Astrocyte (in vitro differentiated cells and primary cell): ENCODE results near the gene CREB3L1. TPM values are rescaled to one million over a fixed set of nuclear protein-coding genes. Genes with fewer than 3 reads are reported as not detected.

ENCODE experiments used
- DNase-seq: peaks from one replicate; pipeline ENCODE4 v3.0.0-alpha.2; 2010; ENCODE audit warnings: low read depth
- FAIRE-seq: peaks from 2 replicates; lab custom pipeline; 2011; peaks lifted over from hg19 to GRCh38; lab: Jason Lieb, UNC
- H2AFZ ChIP-seq: 2 replicates; pipeline ENCODE4 v1.6.0; 2012; ENCODE audit warnings: low read depth, low read length, inconsistent platforms
- H3K27ac ChIP-seq: 2 replicates; pipeline ENCODE4 v1.5.1; 2011; ENCODE audit warnings: low read depth, low read length, inconsistent platforms
- H3K27me3 ChIP-seq: 2 replicates; pipeline ENCODE4 v1.6.0; 2011; ENCODE audit warnings: low read length, inconsistent platforms; ENCODE audit not compliant: insufficient read depth
- H3K36me3 ChIP-seq: 2 replicates; pipeline ENCODE4 v1.5.1; 2011; ENCODE audit warnings: low read length, inconsistent platforms; ENCODE audit not compliant: insufficient read depth
- H3K4me1 ChIP-seq: 2 replicates; pipeline ENCODE4 v1.5.1; 2011; ENCODE audit warnings: low read length, inconsistent platforms; ENCODE audit not compliant: insufficient read depth
- H3K4me2 ChIP-seq: 2 replicates; pipeline ENCODE4 v1.6.0; 2012; ENCODE audit warnings: low read length, inconsistent platforms
- H3K4me3 ChIP-seq: 2 replicates; pipeline ENCODE4 v1.5.1; 2011; ENCODE audit warnings: low read depth, mild to moderate bottlenecking, low read length, inconsistent platforms; ENCODE audit not compliant: insufficient read depth
- H3K79me2 ChIP-seq: 2 replicates; pipeline ENCODE4 v1.6.0; 2012; ENCODE audit warnings: mild to moderate bottlenecking, low read length, inconsistent platforms; ENCODE audit not compliant: insufficient read depth
- H3K9ac ChIP-seq: 2 replicates; pipeline ENCODE4 v1.6.0; 2012; ENCODE audit warnings: mild to moderate bottlenecking, low read length, inconsistent platforms
- H3K9me3 ChIP-seq: 2 replicates; pipeline ENCODE4 v1.5.1; 2012; ENCODE audit warnings: low read depth, mild to moderate bottlenecking, low read length, inconsistent platforms; ENCODE audit not compliant: insufficient read depth
- H4K20me1 ChIP-seq: 2 replicates; pipeline ENCODE4 v1.6.0; 2012; ENCODE audit warnings: low read length, inconsistent platforms; ENCODE audit not compliant: insufficient read depth
- H3K27ac Mint-ChIP-seq: one replicate; pipeline ENCODE4 v1.8.0; 2021; ENCODE audit warnings: mild to moderate bottlenecking, mixed read lengths; ENCODE audit not compliant: unreplicated experiment
- H3K27me3 Mint-ChIP-seq: one replicate; pipeline ENCODE4 v1.8.0; 2021; ENCODE audit warnings: low read depth, mixed read lengths; ENCODE audit not compliant: unreplicated experiment
- H3K36me3 Mint-ChIP-seq: one replicate; pipeline ENCODE4 v1.8.0; 2021; ENCODE audit warnings: low read depth, mixed read lengths; ENCODE audit not compliant: unreplicated experiment
- H3K4me1 Mint-ChIP-seq: one replicate; pipeline ENCODE4 v1.8.0; 2021; ENCODE audit warnings: low read depth, mixed read lengths; ENCODE audit not compliant: unreplicated experiment
- H3K4me3 Mint-ChIP-seq: one replicate; pipeline ENCODE4 v1.8.0; 2021; ENCODE audit warnings: mild to moderate bottlenecking, moderate library complexity, mixed read lengths; ENCODE audit not compliant: unreplicated experiment
- H3K9me3 Mint-ChIP-seq: one replicate; pipeline ENCODE4 v1.8.0; 2021; ENCODE audit warnings: mild to moderate bottlenecking, mixed read lengths; ENCODE audit not compliant: unreplicated experiment
- EZH2 ChIP-seq: IDR thresholded peaks from 2 replicates; pipeline ENCODE4 v1.6.1; 2012; ENCODE audit warnings: mild to moderate bottlenecking, low read length, inconsistent platforms; ENCODE audit not compliant: insufficient read depth
- total RNA-seq: library from RNA; stranded (reverse); gene quantifications from 2 replicates; pipeline ENCODE4 v1.2.1, GENCODE V29; 2021
- TF ChIP-seq, protein P1 (sequence below): IDR thresholded peaks from 2 replicates; pipeline ENCODE4 v1.5.1; 2011; ENCODE audit warnings: low read depth, mild to moderate bottlenecking, inconsistent platforms, low read length, moderate library complexity; ENCODE audit not compliant: insufficient read depth

The CREB3L1 gene
- total RNA-seq, 1 donor from 2014 or later = 324 TPM

DNA sequence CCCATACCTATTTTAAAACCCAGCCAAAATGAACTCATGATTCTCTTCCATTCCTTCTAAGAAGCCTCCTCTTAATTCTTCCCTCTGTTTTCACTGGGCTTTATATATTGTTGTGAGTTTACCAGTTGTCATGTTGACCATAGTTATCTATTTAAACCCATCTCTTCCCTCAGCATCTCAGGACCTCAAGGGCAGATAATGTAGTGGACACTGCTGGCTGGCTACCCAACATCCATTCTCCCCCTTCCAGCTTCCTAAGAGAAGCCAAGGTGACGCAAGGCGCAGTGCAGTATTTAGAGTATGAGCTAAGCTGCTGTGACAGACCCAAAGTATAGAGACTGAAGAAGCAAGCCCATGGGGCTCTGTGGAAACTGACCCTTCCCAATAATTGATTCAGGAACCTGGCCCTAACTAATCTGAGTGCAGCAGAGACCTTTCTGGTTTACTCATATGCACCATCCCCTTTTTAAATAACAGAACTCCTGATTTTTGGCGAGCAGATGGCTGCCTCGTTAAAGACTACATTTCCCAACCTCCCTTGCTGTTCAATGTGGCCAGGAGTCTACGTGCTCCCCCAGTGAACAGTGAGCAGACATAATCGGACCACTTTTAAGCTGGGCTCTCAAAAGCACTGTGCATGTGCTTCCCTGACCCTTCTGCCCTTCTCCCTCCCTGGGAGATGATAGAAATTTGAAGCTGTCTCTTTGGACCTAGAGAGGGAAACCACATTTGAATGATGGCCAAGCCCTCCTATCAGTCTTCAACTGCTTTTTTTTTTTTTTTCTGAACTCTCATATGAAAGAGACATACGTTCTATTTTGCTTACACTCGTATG lies 28.1 kb upstream of the CREB3L1 start:
- H3K4me1 Mint-ChIP-seq = peaks cover 48% of the 10 kb centered on the region
- peak overlapping the region; percentile 100 for H3K27ac Mint-ChIP-seq
- no peaks in the 10 kb centered on the region for H3K9me3 ChIP-seq
- H3K27me3 ChIP-seq = no peaks in the 10 kb centered on the region
- FAIRE-seq = no peak
- no peaks in the 10 kb centered on the region for H3K9me3 Mint-ChIP-seq
- no peaks in the 10 kb centered on the region for H3K36me3 ChIP-seq
- no peak overlapping the region for H3K4me3 ChIP-seq
- H3K27me3 Mint-ChIP-seq = no peaks in the 10 kb centered on the region
- peaks cover 2% of the 10 kb centered on the region for H3K36me3 Mint-ChIP-seq
- H3K79me2 ChIP-seq = no peaks in the 10 kb centered on the region
- peak overlapping the region; percentile 74 for H3K9ac ChIP-seq
- peak overlapping the region; percentile 46 for H3K4me2 ChIP-seq
- H2AFZ ChIP-seq = peak overlapping the region; percentile 39
- peaks cover 32% of the 10 kb centered on the region for H3K4me1 ChIP-seq
- no peak for TF ChIP-seq EZH2
- TF ChIP-seq, protein P1, sequence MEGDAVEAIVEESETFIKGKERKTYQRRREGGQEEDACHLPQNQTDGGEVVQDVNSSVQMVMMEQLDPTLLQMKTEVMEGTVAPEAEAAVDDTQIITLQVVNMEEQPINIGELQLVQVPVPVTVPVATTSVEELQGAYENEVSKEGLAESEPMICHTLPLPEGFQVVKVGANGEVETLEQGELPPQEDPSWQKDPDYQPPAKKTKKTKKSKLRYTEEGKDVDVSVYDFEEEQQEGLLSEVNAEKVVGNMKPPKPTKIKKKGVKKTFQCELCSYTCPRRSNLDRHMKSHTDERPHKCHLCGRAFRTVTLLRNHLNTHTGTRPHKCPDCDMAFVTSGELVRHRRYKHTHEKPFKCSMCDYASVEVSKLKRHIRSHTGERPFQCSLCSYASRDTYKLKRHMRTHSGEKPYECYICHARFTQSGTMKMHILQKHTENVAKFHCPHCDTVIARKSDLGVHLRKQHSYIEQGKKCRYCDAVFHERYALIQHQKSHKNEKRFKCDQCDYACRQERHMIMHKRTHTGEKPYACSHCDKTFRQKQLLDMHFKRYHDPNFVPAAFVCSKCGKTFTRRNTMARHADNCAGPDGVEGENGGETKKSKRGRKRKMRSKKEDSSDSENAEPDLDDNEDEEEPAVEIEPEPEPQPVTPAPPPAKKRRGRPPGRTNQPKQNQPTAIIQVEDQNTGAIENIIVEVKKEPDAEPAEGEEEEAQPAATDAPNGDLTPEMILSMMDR = no peak
- peak; percentile 67 for DNase-seq
- H3K27ac ChIP-seq = peak overlapping the region; percentile 99
- H4K20me1 ChIP-seq = no peaks in the 10 kb centered on the region
- no peak overlapping the region for H3K4me3 Mint-ChIP-seq

DNA sequence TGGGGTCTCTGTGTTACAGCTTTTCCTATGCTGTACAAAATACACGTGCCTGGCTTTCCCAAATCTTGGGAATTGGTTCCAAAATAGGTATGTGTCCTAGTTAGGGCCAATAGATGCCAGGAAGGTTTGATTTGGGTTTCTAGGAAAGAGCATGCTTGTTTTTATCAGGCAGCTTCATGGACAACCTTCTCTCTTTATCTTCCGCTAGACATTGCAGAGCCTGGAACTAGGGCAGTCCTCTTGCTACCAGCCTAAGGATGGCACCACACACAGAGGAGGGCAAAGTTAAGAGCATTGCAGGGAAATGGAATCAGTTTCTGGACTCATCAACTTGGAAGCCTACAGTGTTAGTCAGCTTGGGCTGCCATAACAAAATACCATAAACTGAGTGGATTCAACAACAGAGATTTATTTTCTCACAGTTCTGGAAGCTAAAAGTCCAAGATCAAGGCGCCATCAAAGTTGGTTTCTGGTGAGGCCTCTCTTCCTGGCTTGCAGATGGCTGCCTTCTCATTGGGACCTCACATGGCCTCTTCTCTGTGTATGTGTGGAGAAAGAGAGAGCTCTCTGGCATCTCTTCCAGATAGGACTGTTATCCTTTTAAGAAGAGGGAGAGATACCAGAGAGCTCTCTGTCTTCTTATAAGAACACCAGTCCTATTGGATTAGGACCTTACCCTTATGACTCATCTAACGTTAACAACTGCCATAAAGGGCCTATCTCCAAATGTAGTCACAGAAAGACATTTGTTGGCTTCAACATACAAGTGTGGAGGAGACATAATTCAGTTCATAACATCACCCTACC lies 27.3 kb upstream of the CREB3L1 start:
- FAIRE-seq (no peak), DNase-seq (no peak)
- Histone ChIP-seq H4K20me1 (no peaks in the 10 kb centered on the region), H3K79me2 (no peaks in the 10 kb centered on the region), H3K4me3 (no peak overlapping the region), H2AFZ (peak overlapping the region; percentile 39), H3K27me3 (no peaks in the 10 kb centered on the region), H3K9me3 (no peaks in the 10 kb centered on the region), H3K4me2 (peak overlapping the region; percentile 46), H3K9ac (peak overlapping the region; percentile 74), H3K4me1 (peaks cover 32% of the 10 kb centered on the region), H3K36me3 (no peaks in the 10 kb centered on the region), H3K27ac (peak overlapping the region; percentile 99)
- Mint-ChIP-seq H3K4me1 (peaks cover 45% of the 10 kb centered on the region), H3K27ac (peak overlapping the region; percentile 100), H3K9me3 (no peaks in the 10 kb centered on the region), H3K4me3 (no peak overlapping the region), H3K27me3 (no peaks in the 10 kb centered on the region), H3K36me3 (peaks cover 2% of the 10 kb centered on the region)
- no peak for TF ChIP-seq EZH2

DNA sequence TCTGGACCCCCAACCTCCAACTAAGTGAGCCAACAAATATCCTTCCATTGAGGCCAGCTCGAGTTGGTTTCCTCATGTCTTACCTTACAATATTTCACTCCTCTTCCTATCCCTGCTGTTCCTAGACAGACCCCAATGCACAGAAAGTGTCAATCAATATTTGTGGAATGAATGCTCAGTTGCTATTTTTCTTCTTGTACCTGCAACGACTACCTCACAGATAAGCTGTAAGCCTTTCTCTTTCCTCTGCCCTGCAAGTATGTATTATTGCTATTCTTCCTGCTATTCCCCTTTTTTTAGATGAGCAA lies 26.8 kb upstream of the CREB3L1 start:
- DNase-seq (no peak), FAIRE-seq (no peak)
- Histone ChIP-seq H3K4me2 (no peak overlapping the region), H3K4me1 (peaks cover 32% of the 10 kb centered on the region), H3K79me2 (no peaks in the 10 kb centered on the region), H3K4me3 (no peak overlapping the region), H4K20me1 (no peaks in the 10 kb centered on the region), H3K27ac (no peak overlapping the region), H3K27me3 (no peaks in the 10 kb centered on the region), H2AFZ (no peak overlapping the region), H3K36me3 (no peaks in the 10 kb centered on the region), H3K9ac (no peak overlapping the region), H3K9me3 (no peaks in the 10 kb centered on the region)
- TF ChIP-seq EZH2 = no peak
- TF ChIP-seq, protein P1 = no peak
- peak overlapping the region; percentile 13 for H3K4me3 Mint-ChIP-seq
- H3K27me3 Mint-ChIP-seq = no peaks in the 10 kb centered on the region
- peaks cover 2% of the 10 kb centered on the region for H3K36me3 Mint-ChIP-seq
- H3K9me3 Mint-ChIP-seq = no peaks in the 10 kb centered on the region
- peak overlapping the region; percentile 30 for H3K27ac Mint-ChIP-seq
- H3K4me1 Mint-ChIP-seq = peaks cover 45% of the 10 kb centered on the region
